ENCODE measurements around the gene RGP1. TPM values are rescaled to one million over a fixed set of nuclear protein-coding genes. Genes with fewer than 3 reads are reported as not detected.
A peak's percentile ranks its signal among the peaks of the same experiment; 100 is the strongest.

Gene RGP1
- total RNA-seq, 1 donor from 2014 or later: 24.8 TPM

DNA sequence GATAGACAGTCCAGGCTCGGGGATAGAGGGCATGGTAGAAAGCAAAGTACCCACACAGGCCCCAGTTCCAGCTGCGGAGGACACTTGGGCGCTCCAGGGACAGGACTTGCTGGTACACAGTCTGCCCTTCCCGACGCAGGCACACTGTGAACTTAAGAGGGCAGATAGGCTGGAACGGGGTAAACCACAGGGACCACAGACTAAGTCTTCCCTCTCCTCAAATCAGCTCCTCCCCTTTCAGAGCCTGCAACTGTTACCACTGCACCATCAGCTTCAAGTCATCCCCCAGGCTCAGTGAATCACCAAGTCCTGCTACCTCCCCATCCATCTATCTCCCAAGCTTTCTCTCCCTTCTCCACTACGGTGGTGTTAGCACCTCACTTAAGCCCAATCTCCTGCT is 7.3 kb upstream of the RGP1 start:
- H3K27ac ChIP-seq: no peak overlapping the region
- H3K27me3 ChIP-seq: no peaks in the 10 kb centered on the region
- intact Hi-C loops (cut with DNase I): no loop called here
- DNase-seq (ENCODE audit: low spot score in 2 of 2): peak in 1 of 2 donors; percentile 39
- H3K4me1 ChIP-seq: peaks cover 4 to 19% of the 10 kb centered on the region in 2 donors
- TF ChIP-seq, protein P1, sequence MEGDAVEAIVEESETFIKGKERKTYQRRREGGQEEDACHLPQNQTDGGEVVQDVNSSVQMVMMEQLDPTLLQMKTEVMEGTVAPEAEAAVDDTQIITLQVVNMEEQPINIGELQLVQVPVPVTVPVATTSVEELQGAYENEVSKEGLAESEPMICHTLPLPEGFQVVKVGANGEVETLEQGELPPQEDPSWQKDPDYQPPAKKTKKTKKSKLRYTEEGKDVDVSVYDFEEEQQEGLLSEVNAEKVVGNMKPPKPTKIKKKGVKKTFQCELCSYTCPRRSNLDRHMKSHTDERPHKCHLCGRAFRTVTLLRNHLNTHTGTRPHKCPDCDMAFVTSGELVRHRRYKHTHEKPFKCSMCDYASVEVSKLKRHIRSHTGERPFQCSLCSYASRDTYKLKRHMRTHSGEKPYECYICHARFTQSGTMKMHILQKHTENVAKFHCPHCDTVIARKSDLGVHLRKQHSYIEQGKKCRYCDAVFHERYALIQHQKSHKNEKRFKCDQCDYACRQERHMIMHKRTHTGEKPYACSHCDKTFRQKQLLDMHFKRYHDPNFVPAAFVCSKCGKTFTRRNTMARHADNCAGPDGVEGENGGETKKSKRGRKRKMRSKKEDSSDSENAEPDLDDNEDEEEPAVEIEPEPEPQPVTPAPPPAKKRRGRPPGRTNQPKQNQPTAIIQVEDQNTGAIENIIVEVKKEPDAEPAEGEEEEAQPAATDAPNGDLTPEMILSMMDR (IDR thresholded peaks at IDR 0.05): no peak
- H3K36me3 ChIP-seq: peaks cover 71 to 76% of the 10 kb centered on the region in 2 donors
- H3K9me3 ChIP-seq: no peaks in the 10 kb centered on the region
- no peak overlapping the region for H3K4me3 ChIP-seq

GRCh38 chr9:35743452-35743851 is 5.6 kb upstream of the RGP1 start:
- no peak for DNase-seq (ENCODE audit: low spot score in 2 of 2)
- intact Hi-C loops (cut with DNase I): no loop called here
- H3K27ac ChIP-seq: no peak overlapping the region
- H3K9me3 ChIP-seq: no peaks in the 10 kb centered on the region
- TF ChIP-seq, protein P1 (IDR thresholded peaks at IDR 0.05): no peak
- no peaks in the 10 kb centered on the region for H3K27me3 ChIP-seq
- H3K4me3 ChIP-seq: no peak overlapping the region
- peaks cover 54 to 59% of the 10 kb centered on the region in 2 donors for H3K36me3 ChIP-seq
- peaks cover 10 to 28% of the 10 kb centered on the region in 2 donors for H3K4me1 ChIP-seq

DNA sequence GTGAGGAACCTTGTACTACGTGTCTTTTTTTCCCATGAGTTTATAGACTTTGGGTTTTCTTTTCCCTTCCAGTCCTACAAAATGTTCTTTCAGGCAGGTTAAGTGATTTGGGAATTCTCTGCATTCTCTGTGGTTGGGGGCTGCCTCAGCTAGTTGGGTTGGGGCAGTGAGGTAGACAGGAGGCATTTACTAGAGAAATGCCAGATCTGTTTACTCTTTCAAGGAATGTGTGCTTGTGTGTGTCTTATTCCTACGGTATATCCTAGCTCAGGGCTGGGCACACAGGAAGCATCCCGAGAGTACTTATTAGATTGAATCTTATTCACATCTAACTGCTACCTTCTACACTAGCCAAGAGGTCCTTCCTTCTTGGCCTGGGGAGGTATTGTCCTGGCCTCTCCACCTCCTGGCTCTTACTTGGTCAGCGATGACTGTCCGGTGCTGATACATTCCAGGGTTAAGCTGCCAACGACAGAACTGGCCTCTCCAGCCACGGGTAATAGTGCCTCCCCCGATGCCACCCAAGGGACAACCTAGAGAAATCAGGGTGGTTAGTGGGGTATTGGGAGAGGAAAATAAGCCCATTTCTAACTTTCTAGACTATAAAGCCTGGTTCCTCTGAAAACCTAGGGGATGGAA is 5.1 kb upstream of the RGP1 start:
- Histone ChIP-seq H3K9me3 (no peaks in the 10 kb centered on the region), H3K27ac (peak overlapping the region; percentile 2 to 33), H3K27me3 (no peaks in the 10 kb centered on the region), H3K4me1 (peaks cover 10 to 28% of the 10 kb centered on the region in 2 donors), H3K36me3 (peaks cover 49 to 54% of the 10 kb centered on the region in 2 donors), H3K4me3 (no peak overlapping the region)
- intact Hi-C loops (cut with DNase I): no loop called here
- DNase-seq (ENCODE audit: low spot score in 2 of 2): peak in 1 of 2 donors; percentile 40
- TF ChIP-seq, protein P1 (IDR thresholded peaks at IDR 0.05): no peak

DNA sequence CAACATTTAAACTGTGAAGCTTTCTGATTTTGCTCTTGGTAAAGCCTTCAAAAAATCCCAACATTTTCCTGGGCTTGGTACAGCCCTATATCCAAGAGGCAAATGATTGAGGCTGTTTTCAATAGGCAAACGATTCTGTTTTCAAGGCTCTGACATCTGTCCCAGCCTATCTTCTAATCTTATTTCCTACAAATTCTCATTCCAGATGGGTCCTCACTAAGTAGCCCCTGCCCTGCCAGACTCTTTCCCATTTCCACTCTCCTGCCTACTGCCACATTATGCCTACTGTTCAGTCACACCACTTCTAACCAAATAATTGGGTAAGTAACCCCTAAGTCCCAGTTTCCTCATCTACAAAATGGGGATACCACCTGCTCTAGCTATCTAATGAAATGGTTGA is 3.5 kb upstream of the RGP1 start:
- Histone ChIP-seq H3K4me3 (peak overlapping the region in 1 of 2 donors; percentile 87), H3K27ac (peak overlapping the region in 1 of 2 donors; percentile 13), H3K4me1 (peaks cover 10 to 34% of the 10 kb centered on the region in 2 donors), H3K27me3 (no peaks in the 10 kb centered on the region), H3K9me3 (no peaks in the 10 kb centered on the region), H3K36me3 (peaks cover 33 to 38% of the 10 kb centered on the region in 2 donors)
- intact Hi-C loops (cut with DNase I): loop anchor here (5.0 kb wide), 1 partner anchor 138 kb away; the partner anchor contains the start of gene TESK1
- peak in 1 of 2 donors; percentile 30 for DNase-seq (ENCODE audit: low spot score in 2 of 2)
- TF ChIP-seq, protein P1 (IDR thresholded peaks at IDR 0.05): no peak

DNA sequence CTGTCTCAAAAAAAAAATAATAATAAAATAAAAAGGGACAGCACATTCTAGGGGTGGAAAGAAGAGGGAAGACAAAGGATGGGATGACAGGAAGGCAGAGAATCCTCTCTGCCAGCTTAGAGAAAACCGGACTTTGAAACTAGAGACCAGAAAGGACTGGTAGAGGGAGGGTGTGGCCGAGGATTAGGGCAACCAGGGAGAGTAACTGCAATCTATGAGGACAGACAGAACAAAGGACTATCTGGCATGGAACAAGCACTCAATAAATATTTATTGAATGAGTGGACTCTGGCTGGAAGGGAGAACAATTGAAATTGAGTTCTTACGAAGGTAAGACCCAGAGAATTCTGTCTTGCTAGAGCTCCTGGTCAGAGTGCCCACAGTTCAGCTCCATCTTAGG is 2.5 kb upstream of the RGP1 start:
- intact Hi-C loops (cut with DNase I): loop anchor here (5.0 kb wide), 1 partner anchor 139 kb away; the partner anchor contains the start of gene TESK1
- Histone ChIP-seq H3K9me3 (no peaks in the 10 kb centered on the region), H3K36me3 (peaks cover 29 to 42% of the 10 kb centered on the region in 2 donors), H3K27me3 (no peaks in the 10 kb centered on the region), H3K27ac (peak overlapping the region in 1 of 2 donors; percentile 94), H3K4me3 (peak overlapping the region; percentile 87 to 94), H3K4me1 (peaks cover 10 to 34% of the 10 kb centered on the region in 2 donors)
- DNase-seq (ENCODE audit: low spot score in 2 of 2): peak in 1 of 2 donors; percentile 39
- TF ChIP-seq, protein P1 (IDR thresholded peaks at IDR 0.05): no peak
